HL-60/S4 treated with retinoic acid at 250 ng/mL for 4 days and 3 days (cell line): Measurements from ENCODE around the gene AAGAB.

Source experiments
- in situ Hi-C: fragments of 300-500 bp; cut with MboI; formaldehyde crosslinking; loops from 2 replicates; pipeline ENCODE4 v1.7.0; 2022; ENCODE audit warnings: low sequenced_read_pairs

The AAGAB gene

DNA sequence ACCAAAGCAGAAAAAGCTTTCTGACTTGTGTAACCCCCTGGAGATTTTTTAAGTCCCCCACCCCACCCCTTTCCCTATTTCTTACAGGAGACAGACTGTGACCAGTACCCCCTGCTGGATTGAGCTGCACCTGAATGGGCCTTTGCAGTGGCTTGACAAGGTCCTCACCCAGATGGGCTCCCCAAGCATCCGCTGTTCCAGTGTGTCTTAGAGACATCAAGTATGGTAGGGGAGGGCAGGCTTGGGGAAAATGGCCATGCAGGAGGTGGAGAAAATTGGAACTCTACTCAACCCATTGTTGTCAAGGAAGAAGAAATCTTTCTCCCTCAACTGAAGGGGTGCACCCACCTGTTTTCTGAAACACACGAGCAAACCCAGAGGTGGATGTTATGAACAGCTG is 64.1 kb downstream of the AAGAB start:
- in situ Hi-C loops, result no loop called here

DNA sequence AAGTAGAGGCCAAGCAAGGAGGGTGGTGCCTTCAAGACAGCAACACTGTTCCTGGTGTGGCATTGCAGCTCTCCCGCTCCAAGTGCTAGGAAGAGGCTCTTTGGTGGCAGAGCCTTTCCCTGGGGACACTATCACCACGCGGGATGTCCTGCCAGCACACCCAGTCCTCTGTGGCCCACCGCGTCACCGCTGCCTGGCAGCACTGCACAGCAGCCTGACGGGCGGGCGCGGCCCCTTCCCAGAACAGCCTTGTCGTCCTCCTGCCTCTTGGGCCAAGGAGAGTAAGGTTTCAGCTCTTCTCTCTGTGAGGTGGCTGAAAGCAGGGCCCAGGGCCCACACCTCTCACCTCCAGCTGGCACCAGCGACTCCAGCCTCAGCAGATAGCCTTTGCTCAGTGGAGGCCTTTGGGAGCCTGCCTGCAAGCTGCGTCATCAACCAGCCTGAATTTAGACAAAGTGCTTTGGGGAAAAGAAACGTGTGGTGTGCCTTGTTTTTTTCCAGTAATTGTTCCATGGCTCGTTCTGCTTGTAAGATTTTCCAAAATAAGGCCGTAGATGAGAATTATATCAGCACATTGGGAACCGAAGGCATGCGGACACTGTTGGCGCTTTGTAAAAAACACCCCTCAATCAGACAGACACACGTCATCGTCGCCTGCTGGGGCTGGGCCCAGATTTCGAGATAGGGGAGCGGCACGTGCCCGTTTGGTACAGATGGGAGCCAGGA is 65.0 kb downstream of the AAGAB start:
- in situ Hi-C loops, result no loop called here

DNA sequence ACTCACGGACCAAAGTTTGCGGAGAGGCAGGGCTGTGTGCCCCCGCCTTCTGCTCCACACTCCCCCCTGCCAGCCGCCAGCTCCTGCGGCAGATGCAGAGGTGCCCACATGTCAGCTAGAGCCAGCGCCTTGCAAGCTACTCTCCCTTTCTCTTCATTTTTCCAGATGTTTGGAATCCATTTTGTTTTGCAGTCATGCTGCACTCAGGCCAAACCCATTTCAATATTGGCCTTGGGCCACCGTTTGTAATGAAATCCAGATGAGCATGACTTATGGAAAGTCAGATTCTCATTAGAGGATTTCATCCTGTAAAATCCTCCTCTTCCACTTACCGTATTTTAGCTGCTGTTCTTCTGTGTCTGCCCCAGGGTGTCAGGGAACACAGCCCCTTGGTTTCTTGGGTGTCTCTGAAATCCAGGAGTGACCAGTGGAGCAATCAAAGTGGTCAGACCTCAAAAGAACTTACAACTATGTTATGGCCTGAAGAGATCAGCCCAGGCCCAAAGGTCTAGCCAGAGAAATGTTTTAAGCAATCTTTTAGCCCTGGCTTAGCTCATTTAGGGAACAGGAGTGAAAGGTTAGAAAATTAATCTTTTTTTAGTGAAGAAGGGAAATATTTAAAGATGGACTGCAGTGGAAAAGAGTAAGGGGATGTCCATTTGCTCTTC is 65.8 kb downstream of the AAGAB start:
- in situ Hi-C loops, result no loop called here

DNA sequence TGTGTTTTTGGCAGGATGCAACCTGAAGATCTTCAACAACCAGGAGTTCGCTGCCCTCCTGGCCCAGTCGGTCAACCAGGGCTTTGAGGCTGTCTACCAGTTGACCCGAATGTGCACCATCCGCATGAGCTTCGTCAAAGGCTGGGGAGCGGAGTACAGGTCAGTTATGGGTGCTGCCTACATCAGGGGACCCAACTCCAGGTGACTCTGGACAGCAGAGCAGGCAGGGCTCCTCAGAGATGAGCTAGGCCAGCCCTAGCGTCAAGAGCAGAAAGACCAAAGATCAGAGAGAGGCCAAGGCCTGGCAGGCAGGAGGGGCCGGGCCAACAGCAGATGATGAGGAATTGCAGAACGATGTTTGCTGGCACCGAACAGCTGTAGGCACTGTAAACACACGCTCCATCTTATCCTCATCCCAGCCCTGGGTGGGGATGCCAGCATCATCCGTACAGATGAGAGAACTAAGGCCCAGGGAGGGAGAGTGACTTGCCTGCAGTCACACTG is 67.1 kb downstream of the AAGAB start:
- in situ Hi-C loops, result no loop called here

DNA sequence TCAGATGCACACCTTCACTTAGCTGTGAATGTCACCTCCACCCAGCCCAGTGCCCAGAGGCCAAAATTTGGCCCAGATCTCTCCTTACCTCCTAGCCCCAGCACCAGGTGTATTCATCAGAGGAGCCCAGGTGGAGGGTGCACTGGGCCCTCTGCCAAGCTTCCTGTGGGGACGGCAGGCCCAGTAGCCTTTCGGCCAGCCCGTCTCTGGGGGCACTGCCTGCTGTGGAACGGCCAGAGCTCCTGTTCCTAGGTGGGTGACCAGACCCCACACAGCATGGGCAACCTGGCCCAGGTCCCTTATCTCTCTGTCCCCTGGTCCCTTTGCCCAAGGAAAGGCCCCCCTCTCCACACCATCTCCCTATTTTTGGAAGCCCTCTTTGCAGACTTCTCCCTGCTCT is 67.8 kb downstream of the AAGAB start:
- in situ Hi-C loops, result no loop called here

DNA sequence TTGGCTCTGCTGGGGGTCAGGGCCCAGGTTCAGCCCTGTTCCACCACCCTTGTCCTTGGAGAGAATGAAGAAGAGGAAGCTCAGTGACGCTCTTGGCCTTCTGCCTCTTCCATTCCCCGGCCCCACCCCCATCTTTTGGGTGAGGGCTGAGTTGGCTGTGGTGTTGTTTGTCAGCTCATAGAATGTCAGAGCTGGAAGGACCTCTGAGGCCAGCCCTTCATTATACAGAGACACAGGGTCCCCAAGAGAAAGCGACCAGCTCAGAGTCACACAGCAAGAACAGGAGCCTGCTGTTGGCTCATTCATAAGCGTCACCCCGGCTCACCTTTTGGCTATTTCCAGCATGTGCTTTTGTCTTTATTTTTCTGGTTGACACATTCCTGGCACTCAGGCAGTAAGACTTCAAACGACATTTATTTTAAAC is 68.2 kb downstream of the AAGAB start:
- in situ Hi-C loops, result no loop called here

DNA sequence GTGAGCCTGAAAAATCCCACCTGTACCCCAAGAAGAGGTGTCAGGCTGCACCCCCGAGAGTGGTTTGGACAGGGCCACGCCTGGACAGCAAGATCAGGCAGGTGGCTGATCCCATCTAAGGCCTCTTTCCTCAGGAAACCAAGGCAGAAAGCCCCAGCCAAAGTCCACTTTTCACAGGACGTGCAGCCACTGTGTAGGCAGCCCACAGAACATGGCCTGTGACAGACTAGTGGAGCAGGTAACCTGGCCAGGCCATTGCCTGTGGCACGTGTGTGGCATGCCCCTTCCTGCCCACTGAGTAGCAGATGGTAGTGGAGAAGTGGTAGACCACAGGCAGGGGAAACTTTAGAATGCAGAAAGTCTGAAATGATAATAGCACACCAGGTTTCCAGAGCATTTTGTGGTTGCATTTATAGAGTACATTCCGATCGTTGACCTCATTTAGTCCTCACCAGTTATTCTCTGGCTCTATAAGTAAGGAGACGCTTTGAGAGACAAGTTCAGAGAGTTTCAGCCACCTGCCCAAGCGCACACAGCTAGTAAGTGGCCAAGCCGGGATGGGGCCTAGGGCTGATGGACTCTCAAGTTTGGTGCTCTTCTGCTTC is 68.7 kb downstream of the AAGAB start:
- in situ Hi-C loops, result no loop called here

DNA sequence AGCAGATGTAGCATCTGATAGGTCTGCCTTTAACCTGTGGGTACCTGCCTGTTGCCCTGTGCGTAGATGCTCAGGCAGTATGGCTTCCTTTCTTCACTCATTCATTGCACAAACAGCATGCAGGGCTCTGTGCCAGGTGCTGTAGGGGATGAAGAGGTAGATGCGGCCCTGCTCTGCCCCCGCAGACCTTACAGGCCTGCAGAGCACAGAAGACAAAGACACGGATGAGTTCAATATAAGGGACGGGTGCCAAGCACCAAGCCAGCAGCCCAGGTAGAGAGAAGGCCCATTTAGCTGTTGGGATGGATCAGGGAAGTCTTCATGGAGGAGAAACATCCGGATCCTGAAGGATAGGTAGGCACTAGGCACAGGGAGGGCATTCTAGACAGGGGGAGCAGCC is 69.4 kb downstream of the AAGAB start:
- in situ Hi-C loops, result no loop called here

DNA sequence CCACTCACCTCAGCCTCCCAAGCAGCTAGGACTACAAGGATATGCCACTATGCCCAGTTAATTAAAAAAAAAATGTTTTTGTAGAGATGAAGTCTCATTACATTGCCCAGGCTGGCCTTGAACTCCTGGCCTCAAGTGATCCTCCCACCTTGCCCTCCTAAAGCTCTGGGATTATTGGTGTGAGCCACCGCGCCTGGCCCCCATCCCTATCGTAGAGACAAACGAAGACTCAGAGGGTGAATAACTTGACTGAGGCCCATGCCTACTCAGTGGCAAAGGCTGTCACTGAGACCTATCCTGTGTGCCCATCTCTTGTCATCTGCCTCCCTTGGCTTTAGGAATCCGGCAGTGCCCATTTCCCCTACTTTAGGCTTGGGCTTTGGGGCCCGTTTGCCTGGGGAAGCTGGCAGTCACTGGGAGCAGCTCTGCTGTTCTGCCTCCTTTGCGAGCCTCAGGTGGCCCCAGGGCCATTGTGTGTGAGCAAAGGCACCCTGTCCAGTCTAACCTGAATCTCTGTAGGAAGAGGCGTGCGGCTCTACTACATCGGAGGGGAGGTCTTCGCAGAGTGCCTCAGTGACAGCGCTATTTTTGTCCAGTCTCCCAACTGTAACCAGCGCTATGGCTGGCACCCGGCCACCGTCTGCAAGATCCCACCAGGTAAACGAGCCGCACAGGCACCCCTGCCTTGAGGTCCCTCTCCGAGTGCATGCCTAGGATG is 70.1 kb downstream of the AAGAB start:
- in situ Hi-C loops, result no loop called here

DNA sequence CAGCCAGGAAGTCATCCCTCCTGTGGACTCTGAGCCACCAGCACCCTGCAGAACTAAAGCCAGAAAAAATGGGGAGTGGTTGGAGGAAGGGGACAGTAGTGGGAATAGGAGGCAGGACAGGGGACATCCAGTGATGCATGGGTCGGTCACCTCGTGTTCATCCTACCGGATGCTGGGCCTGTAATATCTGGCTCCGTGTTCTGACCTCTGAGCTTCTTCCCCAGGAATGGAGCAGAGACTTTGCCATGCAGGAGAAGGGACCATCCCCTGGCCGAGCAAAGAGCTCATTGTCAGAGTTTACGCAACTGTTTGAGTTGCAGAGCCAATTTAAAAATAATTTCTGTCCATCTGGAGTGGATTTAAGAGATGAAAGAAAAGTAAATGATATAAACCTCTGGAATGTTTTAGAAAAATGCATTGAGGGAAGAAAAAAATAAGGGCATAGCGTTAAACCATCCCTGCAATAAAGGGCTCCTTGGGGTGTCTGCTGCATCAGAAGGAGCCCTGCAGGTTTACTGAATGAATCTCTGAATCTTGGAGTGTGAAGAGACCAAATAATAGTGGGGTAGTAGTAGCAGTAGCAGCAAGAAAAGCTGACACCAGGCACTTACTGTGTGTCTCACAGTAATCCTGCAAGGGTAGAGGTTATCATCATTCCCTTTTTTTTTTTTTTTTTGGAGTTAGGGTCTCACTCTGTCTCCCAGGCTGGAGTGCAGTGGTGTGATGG is 70.9 kb downstream of the AAGAB start:
- in situ Hi-C loops, result no loop called here

DNA sequence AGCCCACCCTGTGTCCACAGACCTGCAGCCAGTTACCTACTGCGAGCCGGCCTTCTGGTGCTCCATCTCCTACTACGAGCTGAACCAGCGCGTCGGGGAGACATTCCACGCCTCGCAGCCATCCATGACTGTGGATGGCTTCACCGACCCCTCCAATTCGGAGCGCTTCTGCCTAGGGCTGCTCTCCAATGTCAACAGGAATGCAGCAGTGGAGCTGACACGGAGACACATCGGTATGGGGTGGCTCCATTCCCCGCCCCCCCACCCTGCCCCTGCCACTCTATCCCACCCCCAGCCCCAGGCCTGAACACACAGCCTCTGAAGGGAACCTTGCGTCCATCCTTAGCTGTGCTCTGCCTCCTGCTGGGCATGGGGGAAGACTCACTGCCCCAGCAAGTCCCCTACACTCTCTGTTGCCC is 73.2 kb downstream of the AAGAB start:
- in situ Hi-C loops, result no loop called here

DNA sequence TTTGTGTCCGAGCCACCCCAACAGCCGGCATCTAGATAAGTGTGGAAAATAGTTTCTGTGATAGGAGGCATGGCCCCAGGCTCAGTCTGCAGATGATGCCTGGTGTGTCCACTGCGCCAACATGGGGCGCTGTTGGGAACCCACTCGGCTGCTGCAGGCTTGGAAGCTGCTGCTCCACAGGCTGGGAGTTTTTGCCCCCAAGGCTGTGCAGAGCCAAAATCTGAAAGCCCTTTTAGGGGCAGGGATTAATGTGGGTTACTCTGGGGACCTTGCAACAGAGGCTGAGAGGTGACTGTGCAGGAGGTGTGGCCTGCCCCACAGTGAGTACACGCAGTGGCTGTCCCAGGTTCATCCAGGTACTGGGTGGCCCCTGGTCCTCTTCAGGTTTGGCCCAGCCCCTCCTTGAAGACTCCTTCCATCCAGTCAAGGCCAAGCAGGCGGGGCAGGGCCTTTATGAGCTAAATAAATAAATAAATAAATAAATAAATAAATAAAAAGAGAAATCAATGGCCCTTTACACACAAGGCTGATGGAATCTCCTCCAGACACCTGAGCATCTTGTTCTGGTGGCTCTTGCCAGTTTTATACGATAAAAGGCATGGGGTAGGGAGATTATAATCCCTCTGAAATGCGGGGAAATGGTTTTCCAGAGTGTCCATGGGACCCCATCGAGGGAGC is 73.8 kb downstream of the AAGAB start:
- in situ Hi-C loops, result no loop called here

DNA sequence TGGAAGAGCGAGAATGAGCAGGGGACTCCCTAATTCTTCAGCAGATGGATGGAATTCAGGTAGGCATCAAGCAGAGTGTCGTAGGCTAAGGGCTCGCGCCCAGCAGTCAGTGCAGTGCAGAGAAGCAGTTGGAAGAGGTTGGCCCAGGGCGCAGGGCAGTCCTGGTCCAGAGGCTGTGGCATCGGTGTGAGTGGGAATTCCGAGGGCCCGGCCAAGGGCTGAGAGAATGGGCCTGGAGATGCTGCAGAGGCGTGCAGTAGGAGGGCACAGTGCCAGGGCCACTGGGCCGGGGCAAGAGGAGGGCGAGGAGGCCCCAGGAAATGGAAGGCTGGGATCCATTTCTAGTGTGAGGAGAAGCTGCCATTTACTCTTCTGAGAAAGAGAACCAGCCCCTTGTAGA is 74.4 kb downstream of the AAGAB start:
- in situ Hi-C loops, result no loop called here

DNA sequence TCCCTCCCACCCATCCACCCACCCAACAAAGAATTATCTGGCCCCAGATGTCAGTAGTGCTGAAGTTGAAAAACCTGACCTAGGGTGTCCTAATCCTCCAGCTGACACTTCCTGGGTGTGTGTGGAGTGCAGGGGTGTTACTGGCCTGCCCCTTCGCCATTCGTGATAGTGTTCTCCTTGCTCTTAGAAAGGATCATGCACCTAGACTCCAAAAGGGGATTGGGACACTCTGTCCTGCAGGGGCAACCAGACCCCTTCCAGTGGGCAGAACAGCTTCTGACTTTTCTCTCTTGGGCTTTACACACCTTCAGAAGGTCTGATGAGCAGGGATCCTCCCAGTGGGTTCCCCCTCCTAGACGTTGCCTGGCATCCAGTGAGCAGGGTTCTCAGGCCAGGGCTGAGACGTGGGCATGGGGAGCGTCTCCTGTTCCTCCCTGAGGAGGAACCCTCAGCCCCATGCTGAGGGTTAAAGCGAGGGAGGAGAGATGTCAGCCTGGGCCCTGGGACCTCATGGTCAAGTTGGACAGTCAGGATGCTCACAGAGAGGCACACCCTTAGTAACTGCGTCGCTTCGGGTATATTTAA is 75.0 kb downstream of the AAGAB start:
- in situ Hi-C loops, result no loop called here

DNA sequence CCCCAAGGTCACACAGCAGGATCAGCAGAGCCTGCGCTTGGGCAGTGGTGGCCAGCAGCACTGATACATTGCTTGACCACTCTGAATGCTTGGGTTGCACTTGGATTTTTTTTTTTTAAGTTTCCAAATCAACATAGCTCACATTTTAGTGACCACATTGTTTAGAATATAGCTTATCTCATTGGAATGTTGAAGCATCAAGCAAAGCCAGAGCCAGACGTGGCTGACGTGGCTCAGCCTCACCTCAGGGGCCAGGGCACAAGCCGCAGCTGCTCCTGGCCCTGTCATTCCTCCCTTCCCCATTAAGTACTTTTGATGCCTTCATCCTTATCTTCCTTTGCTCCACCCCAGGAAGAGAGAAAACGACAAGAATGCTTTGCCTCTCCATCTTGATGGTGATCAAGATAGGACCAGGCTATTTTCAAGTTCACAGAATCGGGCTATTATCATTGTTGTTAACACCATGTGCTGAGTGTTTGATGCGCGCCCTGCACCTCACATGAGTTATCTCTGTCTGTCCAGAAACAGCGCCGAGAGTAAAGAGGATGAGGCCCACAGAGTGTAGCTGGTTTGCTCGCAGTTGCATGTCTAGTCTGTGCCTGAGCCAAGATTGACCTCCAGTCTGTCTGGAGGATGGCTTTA is 75.8 kb downstream of the AAGAB start:
- in situ Hi-C loops, result no loop called here

DNA sequence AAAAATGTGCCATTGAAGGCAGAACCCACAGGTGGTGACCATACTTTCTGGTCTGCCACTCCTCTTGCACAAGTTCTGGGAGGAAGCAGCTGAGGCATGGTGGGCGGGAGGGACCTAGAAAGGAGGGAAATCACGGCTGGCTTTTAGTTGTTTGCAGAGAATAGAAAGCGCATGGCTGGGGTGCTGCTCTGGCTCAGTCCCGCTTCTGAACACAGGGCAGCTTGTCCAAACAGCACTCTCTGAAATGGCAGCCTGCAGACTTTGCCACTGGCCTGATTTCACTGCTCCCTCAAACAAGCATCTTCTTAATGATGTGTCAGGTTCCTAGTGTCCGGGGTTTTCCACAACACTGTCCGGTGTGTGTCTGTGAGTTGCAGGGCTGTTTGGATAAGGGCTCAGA is 76.7 kb downstream of the AAGAB start:
- in situ Hi-C loops, result no loop called here

DNA sequence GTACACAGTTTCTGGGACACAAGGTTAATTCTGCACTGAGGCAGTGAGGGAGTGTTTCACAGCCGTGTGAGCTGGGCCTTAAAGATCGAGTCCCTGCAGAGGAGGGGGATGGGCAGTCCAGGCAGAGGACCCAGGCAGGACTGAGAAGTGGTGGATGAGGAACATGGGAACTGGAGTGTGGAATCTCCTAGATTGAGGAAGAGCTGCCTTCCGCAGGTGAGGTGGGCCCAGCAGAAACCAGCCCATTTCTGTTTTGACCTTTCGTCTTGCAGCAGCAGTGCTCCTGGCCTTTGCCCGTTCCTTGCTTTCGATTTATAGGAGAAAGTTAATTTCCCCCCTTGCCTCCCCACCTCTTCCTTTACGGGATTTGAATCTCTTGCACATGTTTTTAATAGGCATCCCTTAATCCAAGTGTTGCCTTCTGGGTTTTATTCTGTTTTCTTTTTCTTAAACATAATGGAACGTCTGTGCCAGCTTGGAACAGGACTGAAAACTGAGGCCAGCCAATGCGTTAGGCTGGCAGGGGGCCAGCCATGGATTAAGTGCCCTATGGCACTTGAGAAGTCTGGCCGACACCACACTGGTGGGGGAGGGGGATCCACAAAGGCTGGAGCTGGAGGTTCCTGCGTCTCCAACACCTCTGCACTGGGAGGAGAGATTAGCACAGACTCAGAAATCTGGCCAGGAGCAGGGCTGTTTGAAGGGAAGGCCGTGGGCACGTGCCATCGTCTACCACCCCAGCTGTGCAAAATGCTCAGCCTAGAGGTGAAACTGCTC is 78.1 kb downstream of the AAGAB start:
- in situ Hi-C loops, result no loop called here

DNA sequence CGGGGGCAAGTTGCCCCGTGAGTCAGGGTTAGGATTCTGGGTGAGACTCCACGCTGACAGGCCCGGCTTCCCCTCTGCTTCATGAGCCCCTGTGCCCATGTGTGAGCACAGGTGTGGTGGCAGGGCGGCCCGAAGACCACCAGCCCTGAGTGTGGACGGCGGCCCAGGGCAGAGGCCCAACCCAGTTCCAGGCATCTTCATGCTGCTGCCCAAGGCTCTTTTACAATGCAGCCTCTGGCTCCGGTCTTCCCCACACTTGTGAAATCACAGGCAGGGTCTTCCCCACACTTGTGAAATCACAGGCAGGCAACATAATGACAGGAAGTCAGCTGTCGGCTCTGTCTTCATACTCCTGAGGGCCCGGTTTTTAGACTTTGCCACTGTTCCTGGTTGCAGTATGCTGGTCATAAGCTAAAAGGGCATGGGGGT is 78.8 kb downstream of the AAGAB start:
- in situ Hi-C loops, result no loop called here
